Calu3 (cell line): ENCODE measurements around the gene PROSER3. TPM values are rescaled to one million over a fixed set of nuclear protein-coding genes. Genes with fewer than 3 reads are reported as not detected.

Source experiments
- BruUV-seq: library from RNA; stranded (reverse); fragments of 400-500 nt; replicated peaks from 2 replicates; lab custom pipeline; 2021; lab: Mats Ljungman, UMichigan
- CTCF ChIA-PET: fragments of 300-600 bp; sonication (Branson Sonifier 250); formaldehyde crosslinking; loops from one replicate; lab custom pipeline; 2022; ENCODE audit warnings: antibody characterized with exemption; lab: Charles Lee
- DNase-seq: peaks from one replicate; pipeline ENCODE4 v3.0.0; 2022
- H3K27ac Mint-ChIP-seq: one replicate; pipeline ENCODE4 v1.8.0; 2022; ENCODE audit warnings: mixed read lengths; ENCODE audit not compliant: unreplicated experiment
- H3K27me3 Mint-ChIP-seq: one replicate; pipeline ENCODE4 v1.8.0; 2022; ENCODE audit warnings: mixed read lengths; ENCODE audit not compliant: unreplicated experiment
- H3K36me3 Mint-ChIP-seq: one replicate; pipeline ENCODE4 v1.8.0; 2022; ENCODE audit warnings: mild to moderate bottlenecking, moderate library complexity, mixed read lengths; ENCODE audit not compliant: insufficient read depth, unreplicated experiment
- H3K4me1 Mint-ChIP-seq: one replicate; pipeline ENCODE4 v1.8.0; 2022; ENCODE audit warnings: mild to moderate bottlenecking, low read depth, mixed read lengths; ENCODE audit not compliant: unreplicated experiment
- H3K4me3 Mint-ChIP-seq: one replicate; pipeline ENCODE4 v1.8.0; 2022; ENCODE audit warnings: mild to moderate bottlenecking, low read depth, moderate library complexity, mixed read lengths; ENCODE audit not compliant: unreplicated experiment
- H3K9me3 Mint-ChIP-seq: one replicate; pipeline ENCODE4 v1.8.0; 2022; ENCODE audit warnings: low read depth, mixed read lengths; ENCODE audit not compliant: unreplicated experiment
- intact Hi-C: fragments of 100-400 bp; cut with micrococcal nuclease; formaldehyde crosslinking; loops from one replicate; pipeline ENCODE4 v1.10.0; 2022; ENCODE audit not compliant: unreplicated experiment
- total RNA-seq: library from RNA; stranded (reverse); gene quantifications from 2 replicates; pipeline ENCODE4 v1.2.3, GENCODE V29; 2022
- TF ChIP-seq, protein P1 (sequence below): fragments of 200-600 bp; IDR thresholded peaks from one replicate; pipeline ENCODE4 v1.8.0; 2022; ENCODE audit warnings: antibody characterized with exemption; ENCODE audit not compliant: unreplicated experiment

The PROSER3 gene
- total RNA-seq, 1 experiment from 2014 or later, result 70.7 TPM

DNA sequence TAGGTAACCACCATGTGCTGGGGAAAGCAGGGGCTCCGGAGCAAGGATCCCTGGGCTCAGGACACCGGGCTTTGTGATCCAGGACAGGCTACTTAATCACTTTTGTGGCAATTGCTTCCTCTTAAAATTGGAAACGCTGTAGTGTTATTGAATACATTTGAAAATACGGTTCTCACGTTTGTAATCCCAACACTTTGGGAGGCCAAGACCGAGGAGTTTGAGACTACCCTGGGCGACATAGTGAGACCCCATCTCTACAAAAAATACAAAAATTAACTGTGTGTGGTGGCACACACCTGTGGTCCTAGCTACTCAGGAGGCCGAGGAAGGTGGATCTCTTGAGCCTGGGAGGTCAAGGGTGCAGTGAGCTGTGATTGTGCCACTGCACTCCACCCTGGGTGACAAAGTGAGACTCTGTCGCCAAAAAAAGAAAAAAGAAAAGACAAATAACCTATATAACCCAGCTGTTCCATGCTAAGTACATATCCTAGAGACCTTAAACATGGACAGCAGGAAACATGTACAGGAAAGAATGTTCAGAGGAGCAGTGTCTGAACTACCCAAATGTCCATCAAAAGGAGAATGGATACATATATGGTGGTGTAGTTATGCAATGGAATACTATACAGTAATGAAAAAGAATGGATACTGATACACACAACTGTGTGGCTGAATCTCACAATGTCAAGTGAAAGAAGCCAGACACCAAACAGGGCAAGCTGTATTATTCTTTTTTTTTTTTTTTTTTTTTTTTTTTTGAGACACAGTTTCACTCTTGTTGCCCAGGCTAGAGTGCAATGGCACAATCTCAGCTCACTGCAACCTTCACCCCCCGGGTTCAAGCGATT, 55.3 kb downstream of the PROSER3 start:
- Mint-ChIP-seq H3K4me1 (peaks cover 12% of the 10 kb centered on the region), H3K4me3 (no peak overlapping the region), H3K27ac (no peak overlapping the region), H3K36me3 (no peaks in the 10 kb centered on the region), H3K27me3 (peaks cover 31% of the 10 kb centered on the region), H3K9me3 (no peaks in the 10 kb centered on the region)
- intact Hi-C loops, result no loop called here
- BruUV-seq, result no TSS peak
- TF ChIP-seq, protein P1, sequence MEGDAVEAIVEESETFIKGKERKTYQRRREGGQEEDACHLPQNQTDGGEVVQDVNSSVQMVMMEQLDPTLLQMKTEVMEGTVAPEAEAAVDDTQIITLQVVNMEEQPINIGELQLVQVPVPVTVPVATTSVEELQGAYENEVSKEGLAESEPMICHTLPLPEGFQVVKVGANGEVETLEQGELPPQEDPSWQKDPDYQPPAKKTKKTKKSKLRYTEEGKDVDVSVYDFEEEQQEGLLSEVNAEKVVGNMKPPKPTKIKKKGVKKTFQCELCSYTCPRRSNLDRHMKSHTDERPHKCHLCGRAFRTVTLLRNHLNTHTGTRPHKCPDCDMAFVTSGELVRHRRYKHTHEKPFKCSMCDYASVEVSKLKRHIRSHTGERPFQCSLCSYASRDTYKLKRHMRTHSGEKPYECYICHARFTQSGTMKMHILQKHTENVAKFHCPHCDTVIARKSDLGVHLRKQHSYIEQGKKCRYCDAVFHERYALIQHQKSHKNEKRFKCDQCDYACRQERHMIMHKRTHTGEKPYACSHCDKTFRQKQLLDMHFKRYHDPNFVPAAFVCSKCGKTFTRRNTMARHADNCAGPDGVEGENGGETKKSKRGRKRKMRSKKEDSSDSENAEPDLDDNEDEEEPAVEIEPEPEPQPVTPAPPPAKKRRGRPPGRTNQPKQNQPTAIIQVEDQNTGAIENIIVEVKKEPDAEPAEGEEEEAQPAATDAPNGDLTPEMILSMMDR, result no peak
- DNase-seq, result no peak
- CTCF ChIA-PET, result interaction anchor here (0.6 kb wide), 1 partner anchor 118 kb away, joined by 3 read pairs; no protein-coding TSS in a partner anchor

DNA sequence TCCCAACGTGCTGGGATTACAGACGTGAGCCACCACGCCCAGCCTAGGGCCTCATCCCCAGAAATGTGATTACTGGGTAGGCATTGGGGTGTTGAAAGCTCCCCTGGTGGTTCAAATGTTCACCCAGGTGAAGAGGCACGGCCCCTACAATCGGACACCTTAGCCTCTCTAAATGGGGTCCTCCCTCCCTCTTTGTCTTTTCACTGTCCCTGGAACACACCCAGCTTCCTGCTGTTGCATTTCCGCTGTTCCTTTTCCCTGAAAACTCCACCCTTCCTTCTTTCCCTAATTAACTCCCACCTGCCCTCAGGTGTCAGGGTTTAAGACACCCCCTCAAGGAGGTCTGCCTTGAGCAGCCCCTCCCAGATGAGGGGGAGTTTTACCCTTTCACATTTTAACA, 58.3 kb downstream of the PROSER3 start:
- Mint-ChIP-seq H3K27me3 (peaks cover 39% of the 10 kb centered on the region), H3K9me3 (no peaks in the 10 kb centered on the region), H3K4me3 (no peak overlapping the region), H3K36me3 (peaks cover 6% of the 10 kb centered on the region), H3K27ac (no peak overlapping the region), H3K4me1 (peaks cover 12% of the 10 kb centered on the region)
- no peak for DNase-seq
- BruUV-seq, result no TSS peak
- TF ChIP-seq, protein P1, result no peak
- CTCF ChIA-PET, result interaction anchor here (0.7 kb wide), 1 partner anchor 52 kb away, joined by 4 read pairs; the partner anchor contains the start of gene APLP1
- intact Hi-C loops, result loop anchor here (5.0 kb wide), 1 partner anchor 124 kb away; no protein-coding TSS in a partner anchor

DNA sequence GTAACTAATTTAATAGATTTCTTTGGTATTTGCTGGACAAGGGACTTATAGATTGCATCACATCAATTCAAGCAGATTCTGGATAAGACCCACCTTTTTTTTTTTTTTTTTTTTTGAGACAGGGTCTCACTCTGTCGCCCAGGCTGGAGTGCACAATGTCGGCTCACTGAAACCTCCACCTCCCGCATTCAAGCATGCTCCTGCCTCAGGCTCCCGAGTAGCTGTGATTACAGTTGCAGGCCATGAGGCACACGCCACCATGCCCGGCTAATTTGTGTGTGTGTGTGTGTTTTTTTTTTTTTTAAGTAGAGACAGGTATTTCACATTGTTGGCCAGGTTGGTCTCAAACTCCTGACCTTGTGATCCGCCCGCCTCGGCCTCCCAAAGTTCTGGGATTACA, 58.9 kb downstream of the PROSER3 start:
- Mint-ChIP-seq H3K9me3 (no peaks in the 10 kb centered on the region), H3K4me1 (peaks cover 9% of the 10 kb centered on the region), H3K27me3 (peaks cover 35% of the 10 kb centered on the region), H3K27ac (no peak overlapping the region), H3K36me3 (peaks cover 6% of the 10 kb centered on the region), H3K4me3 (no peak overlapping the region)
- CTCF ChIA-PET, result interaction anchor here (0.7 kb wide), 1 partner anchor 52 kb away, joined by 4 read pairs; the partner anchor contains the start of gene APLP1
- no TSS peak for BruUV-seq
- TF ChIP-seq, protein P1, result no peak
- intact Hi-C loops, result loop anchor here (5.0 kb wide), 1 partner anchor 125 kb away; no protein-coding TSS in a partner anchor
- no peak for DNase-seq

DNA sequence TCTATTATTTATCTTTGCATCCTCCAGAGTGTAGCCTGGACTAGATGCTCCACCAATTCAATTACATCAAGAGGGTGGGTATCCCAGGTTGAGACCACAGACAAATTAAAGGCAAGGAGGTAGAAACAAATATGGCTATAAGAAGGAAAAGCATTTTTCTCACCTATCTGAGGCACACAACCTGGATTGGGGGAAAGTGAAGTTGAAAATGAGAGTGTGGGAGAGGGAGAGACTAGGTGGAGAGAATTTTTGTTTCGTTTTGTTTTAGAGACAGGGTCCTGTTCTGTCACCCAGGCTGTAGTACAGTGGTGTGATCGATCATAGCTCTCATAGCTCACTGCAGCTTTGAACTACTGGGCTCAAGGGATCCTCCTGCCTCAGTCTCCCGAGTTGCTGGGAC, 60.5 kb downstream of the PROSER3 start:
- Mint-ChIP-seq H3K27me3 (peaks cover 46% of the 10 kb centered on the region), H3K27ac (no peak overlapping the region), H3K4me3 (no peak overlapping the region), H3K4me1 (no peaks in the 10 kb centered on the region), H3K9me3 (no peaks in the 10 kb centered on the region), H3K36me3 (peaks cover 6% of the 10 kb centered on the region)
- TF ChIP-seq, protein P1, result no peak
- CTCF ChIA-PET, result interaction anchor here (0.6 kb wide), 2 partner anchors 70 to 111 kb away, joined by 4 to 7 read pairs; partner anchors contain the start of gene LIN37
- intact Hi-C loops, result loop anchor here (5.0 kb wide), 1 partner anchor 126 kb away; no protein-coding TSS in a partner anchor
- no peak for DNase-seq
- BruUV-seq, result no TSS peak

Other genes with a start within 250 kb of the PROSER3 start
- gene DMKN, start 244.5 kb upstream of the PROSER3 start, total RNA-seq, result 218 and 224 TPM in 2 replicates
- not detected in 2 replicates for gene SBSN, start 229.9 kb upstream of the PROSER3 start, total RNA-seq
- gene GAPDHS, start 224.7 kb upstream of the PROSER3 start, total RNA-seq, result not detected in 2 replicates
- 114 and 118 TPM in 2 replicates for gene TMEM147, start 212.6 kb upstream of the PROSER3 start, total RNA-seq
- gene ATP4A, start 194.5 kb upstream of the PROSER3 start, total RNA-seq, result not detected in 2 replicates
- not detected in 2 replicates for gene PMIS2, start 172.0 kb upstream of the PROSER3 start, total RNA-seq
- 35.3 and 38.0 TPM in 2 replicates for gene HAUS5, start 145.4 kb upstream of the PROSER3 start, total RNA-seq
- 148 and 162 TPM in 2 replicates for gene RBM42, start 129.1 kb upstream of the PROSER3 start, total RNA-seq
- 1.3 TPM in 1 of 2 replicates, not detected in the other for gene ETV2, start 116.4 kb upstream of the PROSER3 start, total RNA-seq
- gene COX6B1, start 109.9 kb upstream of the PROSER3 start, total RNA-seq, result 488 and 497 TPM in 2 replicates
- not detected in 2 replicates for gene UPK1A, start 91.7 kb upstream of the PROSER3 start, total RNA-seq
- not detected in 2 replicates for gene ZBTB32, start 53.6 kb upstream of the PROSER3 start, total RNA-seq
- 65.2 and 65.3 TPM in 2 replicates for gene KMT2B, start 40.2 kb upstream of the PROSER3 start, total RNA-seq
- gene IGFLR1, start 15.7 kb upstream of the PROSER3 start, total RNA-seq, result 9.2 and 9.9 TPM in 2 replicates
- 15.1 and 16.2 TPM in 2 replicates for gene U2AF1L4, start 12.8 kb upstream of the PROSER3 start, total RNA-seq
- 114 and 126 TPM in 2 replicates for gene PSENEN, start 12.5 kb upstream of the PROSER3 start, total RNA-seq
- gene LIN37, start 9.6 kb upstream of the PROSER3 start, total RNA-seq, result 12.4 and 15.9 TPM in 2 replicates
- gene HSPB6, start 1.1 kb upstream of the PROSER3 start, total RNA-seq, result 0.71 and 0.93 TPM in 2 replicates
- gene ARHGAP33, start 17.4 kb downstream of the PROSER3 start, total RNA-seq, result 16.8 and 27.0 TPM in 2 replicates
- gene PRODH2, start 54.7 kb downstream of the PROSER3 start, total RNA-seq, result not detected in 2 replicates
- not detected in 2 replicates for gene NPHS1, start 94.3 kb downstream of the PROSER3 start, total RNA-seq
- 0.17 and 0.26 TPM in 2 replicates for gene KIRREL2, start 98.7 kb downstream of the PROSER3 start, total RNA-seq
- 11.5 and 15.8 TPM in 2 replicates for gene APLP1, start 110.4 kb downstream of the PROSER3 start, total RNA-seq
- gene NFKBID, start 142.4 kb downstream of the PROSER3 start, total RNA-seq, result 14.9 and 15.6 TPM in 2 replicates
- gene HCST, start 144.4 kb downstream of the PROSER3 start, total RNA-seq, result not detected in 2 replicates
- not detected in 2 replicates for gene TYROBP, start 150.1 kb downstream of the PROSER3 start, total RNA-seq
- 15.2 and 18.5 TPM in 2 replicates for gene LRFN3, start 178.2 kb downstream of the PROSER3 start, total RNA-seq
- gene SDHAF1, start 237.0 kb downstream of the PROSER3 start, total RNA-seq, result 16.9 and 17.1 TPM in 2 replicates